HEK293 (cell line): ENCODE results near the gene SKA2.

Experiments
- CTCF ChIP-seq: fragments of 450-650 bp; formaldehyde crosslinking; IDR thresholded peaks from 2 replicates; pipeline ENCODE4 v1.5.1; 2016; ENCODE audit warnings: missing biosample characterization, missing genetic modification characterization
- REPIN1 ChIP-seq: fragments of 450-650 bp; formaldehyde crosslinking; IDR thresholded peaks from 2 replicates; pipeline ENCODE4 v1.5.1; 2017; ENCODE audit warnings: missing biosample characterization, missing genetic modification characterization, low read depth
- ZFHX2 ChIP-seq: fragments of 450-650 bp; formaldehyde crosslinking; conservative IDR thresholded peaks from 2 replicates; pipeline ENCODE4 v1.5.1; 2016; ENCODE audit warnings: missing biosample characterization, missing genetic modification characterization
- ZIC2 ChIP-seq: fragments of 450-650 bp; formaldehyde crosslinking; IDR thresholded peaks from 2 replicates; pipeline ENCODE4 v1.5.1; 2016; ENCODE audit warnings: missing biosample characterization, missing genetic modification characterization
- ZNF157 ChIP-seq: fragments of 450-650 bp; formaldehyde crosslinking; IDR thresholded peaks from 2 replicates; pipeline ENCODE4 v1.5.1; 2016; ENCODE audit warnings: missing biosample characterization, missing genetic modification characterization
- ZNF274 ChIP-seq, 2 experiments: fragments of 200-500 bp in 1 of 2; fragments of 450-650 bp in 1 of 2; sonication (Bioruptor generic) in 1 of 2; formaldehyde crosslinking in 1 of 2; IDR thresholded peaks; 2 replicates each; pipeline versions ENCODE4 v1.5.1 to v1.6.1; 2014 to 2016; ENCODE audit warnings: borderline replicate concordance in 1 of 2, inconsistent platforms in 1 of 2, low read length in 1 of 2, missing biosample characterization in 1 of 2, missing genetic modification characterization in 1 of 2
- ZNF324 ChIP-seq: fragments of 450-650 bp; formaldehyde crosslinking; IDR thresholded peaks from 2 replicates; pipeline ENCODE4 v1.5.1; 2016; ENCODE audit warnings: missing biosample characterization, missing genetic modification characterization
- ZNF362 ChIP-seq: fragments of 450-650 bp; formaldehyde crosslinking; IDR thresholded peaks from 2 replicates; pipeline ENCODE4 v1.5.1; 2016; ENCODE audit warnings: missing biosample characterization, missing genetic modification characterization
- ZNF398 ChIP-seq: fragments of 450-650 bp; formaldehyde crosslinking; IDR thresholded peaks from 2 replicates; pipeline ENCODE4 v1.5.1; 2017; ENCODE audit warnings: missing biosample characterization, missing genetic modification characterization
- ZNF404 ChIP-seq: fragments of 450-650 bp; formaldehyde crosslinking; IDR thresholded peaks from 2 replicates; pipeline ENCODE4 v1.5.1; 2017; ENCODE audit warnings: missing biosample characterization, missing genetic modification characterization
- ZNF596 ChIP-seq: fragments of 450-650 bp; IDR thresholded peaks from 2 replicates; pipeline ENCODE4 v1.5.0; 2018; ENCODE audit warnings: missing biosample characterization, mild to moderate bottlenecking, missing genetic modification characterization, moderate library complexity
- ZNF704 ChIP-seq: fragments of 450-650 bp; formaldehyde crosslinking; IDR thresholded peaks from 2 replicates; pipeline ENCODE4 v1.5.1; 2016; ENCODE audit warnings: missing biosample characterization, missing genetic modification characterization
- ZNF785 ChIP-seq: fragments of 450-650 bp; formaldehyde crosslinking; IDR thresholded peaks from 2 replicates; pipeline ENCODE4 v1.5.1; 2016; ENCODE audit warnings: missing biosample characterization, missing genetic modification characterization
- ZNF792 ChIP-seq: fragments of 450-650 bp; formaldehyde crosslinking; IDR thresholded peaks from 2 replicates; pipeline ENCODE4 v1.5.1; 2016; ENCODE audit warnings: missing biosample characterization, missing genetic modification characterization

- TF ChIP-seq CTCF (tag by site-specific recombination), result no peak
- no peak for TF ChIP-seq ZNF324 (tag by site-specific recombination)
- TF ChIP-seq ZNF404 (tag by site-specific recombination), result no peak
- no peak for TF ChIP-seq ZNF157 (tag by site-specific recombination)
- TF ChIP-seq ZIC2 (tag by site-specific recombination), result no peak
- no peak for TF ChIP-seq ZNF792 (tag by site-specific recombination)
- no peak for TF ChIP-seq REPIN1 (tag by site-specific recombination)
- TF ChIP-seq ZNF398 (tag by site-specific recombination), result no peak
- no peak for TF ChIP-seq ZNF704 (tag by site-specific recombination)
- no peak for TF ChIP-seq ZNF596
- no peak for TF ChIP-seq ZNF274 (IDR thresholded peaks at IDR 0.05; ENCODE audit: low read length)
- no peak for TF ChIP-seq ZNF274 (tag by site-specific recombination; IDR thresholded peaks at IDR 0.05; ENCODE audit: borderline replicate concordance)
- no peak for TF ChIP-seq ZNF785 (tag by site-specific recombination)
- TF ChIP-seq ZNF362, result no peak
- no peak for TF ChIP-seq ZFHX2 (tag by site-specific recombination)
Observed at GRCh38 chr17:59149841-59150511, 5.0 kb downstream of the SKA2 start.
